Vagina (tissue), 2 donors: ENCODE results near the gene UCK1.

Experiments used
- CTCF ChIP-seq, 3 experiments: fragments of 450-650 bp in 2 of 3; fragments of 200-600 bp in 1 of 3; sonication (generic) in 1 of 3; IDR thresholded peaks; one replicate each; pipeline ENCODE4 v1.5.1; 2017 to 2019; ENCODE audit warnings: antibody characterized with exemption in 3 of 3, mild to moderate bottlenecking in 2 of 3, moderate library complexity in 2 of 3
- POLR2A ChIP-seq, 2 donors: fragments of 450-650 bp; IDR thresholded peaks; one replicate each; pipeline ENCODE4 v1.6.1; 2017; ENCODE audit warnings: antibody characterized with exemption in 2 of 2, mild to moderate bottlenecking in 2 of 2, moderate library complexity in 2 of 2
- POLR2AphosphoS5 ChIP-seq, 2 donors: sonication (generic); formaldehyde crosslinking; IDR thresholded peaks; one replicate each; pipeline ENCODE4 v1.9.0; 2017; ENCODE audit warnings: antibody characterized with exemption in 2 of 2, mild to moderate bottlenecking in 2 of 2, low read depth in 1 of 2; ENCODE audit not compliant: insufficient read depth in 1 of 2

GRCh38 chr9:131518553-131518952 is 12.5 kb downstream of the UCK1 start:
- no peak for TF ChIP-seq CTCF (IDR thresholded peaks at IDR 0.05)
- TF ChIP-seq POLR2AphosphoS5 (IDR thresholded peaks at IDR 0.05; ENCODE audit: insufficient read depth in 1 of 2, low read depth in 1 of 2) = no peak
- no peak for TF ChIP-seq POLR2A (IDR thresholded peaks at IDR 0.05)
